DND-41 (cell line): ENCODE results near the gene FAM222A.

Experiments used
- ATAC-seq: fragments of 200-7000 bp; cut with Tn5 transposase; 3 replicates; pipeline ENCODE4 v1.9.1; 2021; ENCODE audit warnings: low read depth; ENCODE audit not compliant: insufficient read depth
- DNase-seq: peaks from one replicate; pipeline ENCODE4 v3.0.0-alpha.2; 2020
- H2AFZ ChIP-seq: 2 replicates; pipeline ENCODE4 v1.6.0; 2012; ENCODE audit warnings: low read depth, low read length
- H3K27ac ChIP-seq: 2 replicates; pipeline ENCODE4 v1.5.1; 2012; ENCODE audit warnings: low read length, inconsistent platforms
- H3K27me3 ChIP-seq: fragments of 200-600 bp; sonication (generic); 2 replicates; pipeline ENCODE4 v1.6.0; 2012; ENCODE audit warnings: low read length, mild to moderate bottlenecking, inconsistent platforms; ENCODE audit not compliant: insufficient read depth, poor library complexity
- H3K36me3 ChIP-seq: 2 replicates; pipeline ENCODE4 v1.5.1; 2012; ENCODE audit warnings: low read length, inconsistent platforms; ENCODE audit not compliant: insufficient read depth
- H3K4me1 ChIP-seq: 2 replicates; pipeline ENCODE4 v1.5.1; 2012; ENCODE audit warnings: mild to moderate bottlenecking, low read length; ENCODE audit not compliant: insufficient read depth
- H3K4me2 ChIP-seq: 2 replicates; pipeline ENCODE4 v1.6.0; 2012; ENCODE audit warnings: mild to moderate bottlenecking, moderate library complexity, low read length, inconsistent platforms; ENCODE audit not compliant: insufficient read depth
- H3K4me3 ChIP-seq, 2 experiments: fragments of 200-600 bp in 1 of 2; shearing (Covaris generic) in 1 of 2; 2 replicates each; pipeline ENCODE4 v1.5.1; 2012 to 2016; ENCODE audit warnings: inconsistent platforms in 2 of 2, low read length in 2 of 2, mild to moderate bottlenecking in 2 of 2, low read depth in 1 of 2, moderate library complexity in 1 of 2
- H3K79me2 ChIP-seq: 2 replicates; pipeline ENCODE4 v1.6.0; 2012; ENCODE audit warnings: low read length, inconsistent platforms; ENCODE audit not compliant: insufficient read depth
- H3K9ac ChIP-seq: 2 replicates; pipeline ENCODE4 v1.6.0; 2012; ENCODE audit warnings: low read depth, mild to moderate bottlenecking, inconsistent platforms, low read length, moderate library complexity
- H3K9me3 ChIP-seq: 2 replicates; pipeline ENCODE4 v1.5.1; 2012; ENCODE audit warnings: low read length, moderate library complexity, mild to moderate bottlenecking, inconsistent platforms; ENCODE audit not compliant: insufficient read depth, severe bottlenecking
- H4K20me1 ChIP-seq: 2 replicates; pipeline ENCODE4 v1.6.0; 2012; ENCODE audit warnings: low read length; ENCODE audit not compliant: insufficient read depth
- CTCF ChIP-seq: IDR thresholded peaks from 2 replicates; pipeline ENCODE4 v1.5.1; 2012; ENCODE audit warnings: borderline replicate concordance, low read length, moderate library complexity, mild to moderate bottlenecking; ENCODE audit not compliant: poor library complexity, severe bottlenecking; ENCODE audit errors: extremely low read depth
- EZH2 ChIP-seq: IDR thresholded peaks from 3 replicates; pipeline ENCODE4 v1.6.1; 2012; ENCODE audit warnings: borderline replicate concordance, low read depth, mild to moderate bottlenecking, moderate library complexity, low read length, inconsistent platforms; ENCODE audit not compliant: severe bottlenecking

Gene FAM222A

DNA sequence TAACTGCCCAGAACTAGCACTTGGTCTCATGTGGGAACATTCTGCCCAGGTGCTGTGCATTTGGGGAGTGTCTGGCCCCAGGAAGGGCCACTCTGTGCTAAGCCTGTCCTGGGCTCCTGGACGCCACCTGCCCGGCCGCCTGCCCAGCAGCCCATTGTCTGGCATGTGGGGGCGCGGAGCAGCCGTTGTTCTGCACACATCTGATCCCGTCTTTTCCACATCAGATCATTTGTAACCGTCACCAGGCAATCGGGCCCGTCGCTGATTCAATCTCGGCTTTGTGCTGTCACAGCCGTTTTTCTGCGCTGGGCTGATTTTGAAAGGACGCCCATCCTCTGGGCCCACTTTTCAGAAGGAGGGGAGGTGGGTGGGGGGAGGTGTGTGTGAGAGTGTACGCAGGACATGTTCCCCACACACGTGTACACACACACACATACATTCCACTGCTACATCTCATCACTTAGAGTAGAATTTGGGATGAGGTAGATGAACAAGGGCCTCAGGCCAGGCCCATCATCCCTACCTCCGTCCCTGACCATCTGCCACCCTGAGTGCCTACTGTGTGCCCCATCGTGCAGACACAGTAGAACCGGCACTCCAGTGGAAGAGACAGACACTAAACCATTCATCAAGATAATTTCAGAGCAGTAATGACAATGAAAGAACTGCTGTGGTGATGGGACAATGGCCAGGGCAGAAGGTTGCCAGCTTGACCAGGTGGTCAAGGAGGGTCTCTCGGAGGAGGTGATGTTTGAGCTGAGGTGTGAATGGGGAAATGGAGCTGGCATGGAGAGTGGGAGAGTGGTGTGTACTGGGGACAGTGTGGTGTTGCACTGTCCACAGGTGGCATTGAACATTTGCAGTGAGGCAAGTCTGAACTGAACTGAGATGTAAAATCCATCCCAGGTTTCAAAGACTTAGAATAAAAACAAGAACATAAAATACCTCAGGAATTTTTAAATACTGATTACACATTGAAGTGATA is 19.0 kb downstream of the FAM222A start:
- Histone ChIP-seq H2AFZ (no peak overlapping the region), H3K79me2 (no peaks in the 10 kb centered on the region), H3K4me2 (no peak overlapping the region), H3K27me3 (no peaks in the 10 kb centered on the region), H3K4me1 (no peaks in the 10 kb centered on the region), H4K20me1 (peaks cover 21% of the 10 kb centered on the region), H3K36me3 (no peaks in the 10 kb centered on the region), H3K27ac (no peak overlapping the region), H3K4me3 (no peak overlapping the region), H3K9ac (no peak overlapping the region), H3K9me3 (no peaks in the 10 kb centered on the region)
- ATAC-seq (no peak), DNase-seq (no peak)
- TF ChIP-seq EZH2 (no peak), CTCF (no peak)

GRCh38 chr12:109734219-109735000 is 20.8 kb downstream of the FAM222A start:
- no peaks in the 10 kb centered on the region for H3K79me2 ChIP-seq
- no peak overlapping the region for H3K4me3 ChIP-seq
- no peaks in the 10 kb centered on the region for H3K27me3 ChIP-seq
- H3K9me3 ChIP-seq, result no peaks in the 10 kb centered on the region
- H3K36me3 ChIP-seq, result no peaks in the 10 kb centered on the region
- H3K9ac ChIP-seq, result no peak overlapping the region
- TF ChIP-seq CTCF, result no peak
- no peak for TF ChIP-seq EZH2
- no peak overlapping the region for H2AFZ ChIP-seq
- no peak for ATAC-seq
- H3K4me2 ChIP-seq, result no peak overlapping the region
- H4K20me1 ChIP-seq, result peaks cover 17% of the 10 kb centered on the region
- no peak for DNase-seq
- H3K4me1 ChIP-seq, result no peaks in the 10 kb centered on the region
- no peak overlapping the region for H3K27ac ChIP-seq

DNA sequence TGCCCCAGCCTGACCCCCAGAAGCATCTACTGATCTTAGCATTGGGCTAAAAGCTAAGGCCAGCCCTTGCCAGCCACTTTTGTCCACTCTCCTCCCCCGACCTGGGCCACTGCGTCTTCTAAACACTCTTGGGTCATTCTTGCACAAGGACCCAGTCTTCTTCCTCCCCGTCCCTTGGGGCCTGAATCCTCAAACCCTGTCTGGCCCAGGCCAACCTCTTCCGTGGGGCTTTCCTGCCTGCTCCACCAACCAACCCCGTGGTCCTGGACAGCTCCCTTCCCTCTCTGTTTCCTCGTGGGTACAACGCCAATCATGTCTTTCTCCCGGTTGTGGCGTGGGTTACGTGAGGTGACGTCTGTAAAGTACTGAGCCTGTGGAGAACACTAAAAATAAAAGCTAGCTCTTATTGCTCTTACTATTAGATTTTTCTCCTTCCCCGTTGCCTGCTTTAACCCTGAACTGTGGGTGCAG is 21.5 kb downstream of the FAM222A start:
- Histone ChIP-seq H3K9me3 (no peaks in the 10 kb centered on the region), H4K20me1 (peaks cover 20% of the 10 kb centered on the region), H3K36me3 (no peaks in the 10 kb centered on the region), H3K4me3 (no peak overlapping the region), H3K79me2 (no peaks in the 10 kb centered on the region), H3K9ac (no peak overlapping the region), H2AFZ (no peak overlapping the region), H3K27ac (no peak overlapping the region), H3K4me2 (no peak overlapping the region), H3K27me3 (no peaks in the 10 kb centered on the region), H3K4me1 (no peaks in the 10 kb centered on the region)
- no peak for ATAC-seq
- TF ChIP-seq CTCF, result no peak
- no peak for TF ChIP-seq EZH2
- DNase-seq, result no peak
